ENCODE results near the gene TBX2.

- TF ChIP-seq, protein P1, sequence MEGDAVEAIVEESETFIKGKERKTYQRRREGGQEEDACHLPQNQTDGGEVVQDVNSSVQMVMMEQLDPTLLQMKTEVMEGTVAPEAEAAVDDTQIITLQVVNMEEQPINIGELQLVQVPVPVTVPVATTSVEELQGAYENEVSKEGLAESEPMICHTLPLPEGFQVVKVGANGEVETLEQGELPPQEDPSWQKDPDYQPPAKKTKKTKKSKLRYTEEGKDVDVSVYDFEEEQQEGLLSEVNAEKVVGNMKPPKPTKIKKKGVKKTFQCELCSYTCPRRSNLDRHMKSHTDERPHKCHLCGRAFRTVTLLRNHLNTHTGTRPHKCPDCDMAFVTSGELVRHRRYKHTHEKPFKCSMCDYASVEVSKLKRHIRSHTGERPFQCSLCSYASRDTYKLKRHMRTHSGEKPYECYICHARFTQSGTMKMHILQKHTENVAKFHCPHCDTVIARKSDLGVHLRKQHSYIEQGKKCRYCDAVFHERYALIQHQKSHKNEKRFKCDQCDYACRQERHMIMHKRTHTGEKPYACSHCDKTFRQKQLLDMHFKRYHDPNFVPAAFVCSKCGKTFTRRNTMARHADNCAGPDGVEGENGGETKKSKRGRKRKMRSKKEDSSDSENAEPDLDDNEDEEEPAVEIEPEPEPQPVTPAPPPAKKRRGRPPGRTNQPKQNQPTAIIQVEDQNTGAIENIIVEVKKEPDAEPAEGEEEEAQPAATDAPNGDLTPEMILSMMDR (IDR thresholded peaks at IDR 0.05; ENCODE audit: low read length), result no peak
- TF ChIP-seq EZH2 (IDR thresholded peaks at IDR 0.05; ENCODE audit: borderline replicate concordance, low read length), result no peak
Observed at GRCh38 chr17:61447358-61447757, 47.7 kb downstream of the TBX2 start.

Measured in OCI-LY1 (cell line).